Mesodermal cell (in vitro differentiated cells): Measurements from ENCODE around the gene OSM. TPM values are rescaled to one million over a fixed set of nuclear protein-coding genes. Genes with fewer than 3 reads are reported as not detected.

Experiments
- H3K27ac ChIP-seq: 2 replicates; pipeline ENCODE4 v1.7.0; 2013; ENCODE audit warnings: mild to moderate bottlenecking, low read depth, low read length, moderate library complexity; ENCODE audit not compliant: severe bottlenecking
- H3K36me3 ChIP-seq: 2 replicates; pipeline ENCODE4 v1.7.1; 2013; ENCODE audit warnings: mild to moderate bottlenecking, low read length, moderate library complexity; ENCODE audit not compliant: control insufficient read depth, insufficient read depth
- H3K4me1 ChIP-seq: one replicate; pipeline ENCODE4 v1.7.1; 2013; ENCODE audit warnings: mild to moderate bottlenecking, low read length; ENCODE audit not compliant: insufficient read depth, control insufficient read depth, poor library complexity, severe bottlenecking
- H3K4me3 ChIP-seq: 2 replicates; pipeline ENCODE4 v1.7.0; 2013; ENCODE audit warnings: low read length, control low read depth, mild to moderate bottlenecking; ENCODE audit not compliant: insufficient read depth, poor library complexity, severe bottlenecking; ENCODE audit errors: extremely low read depth
- H3K9me3 ChIP-seq: 2 replicates; pipeline ENCODE4 v1.7.1; 2013; ENCODE audit warnings: mild to moderate bottlenecking, low read length, moderate library complexity; ENCODE audit not compliant: control insufficient read depth
- WGBS, 2 experiments: methylation state at CpG; one replicate each; pipeline ENCODE4 v1.1.5; 2013; ENCODE audit warnings: missing lambda C conversion rate in 2 of 2; ENCODE audit not compliant: insufficient coverage in 2 of 2; 5-methylcytosine and 5-hydroxymethylcytosine counted together
- polyA plus RNA-seq, 2 experiments: library from polyadenylated mRNA; stranded (reverse); fragments of 50-300 nt; gene quantifications; one replicate each; pipeline ENCODE4 v1.2.3, GENCODE V29; 2013

Gene OSM
- polyA plus RNA-seq (2013, experiment 1 of 2): not detected
- polyA plus RNA-seq (2013, experiment 2 of 2): not detected

DNA sequence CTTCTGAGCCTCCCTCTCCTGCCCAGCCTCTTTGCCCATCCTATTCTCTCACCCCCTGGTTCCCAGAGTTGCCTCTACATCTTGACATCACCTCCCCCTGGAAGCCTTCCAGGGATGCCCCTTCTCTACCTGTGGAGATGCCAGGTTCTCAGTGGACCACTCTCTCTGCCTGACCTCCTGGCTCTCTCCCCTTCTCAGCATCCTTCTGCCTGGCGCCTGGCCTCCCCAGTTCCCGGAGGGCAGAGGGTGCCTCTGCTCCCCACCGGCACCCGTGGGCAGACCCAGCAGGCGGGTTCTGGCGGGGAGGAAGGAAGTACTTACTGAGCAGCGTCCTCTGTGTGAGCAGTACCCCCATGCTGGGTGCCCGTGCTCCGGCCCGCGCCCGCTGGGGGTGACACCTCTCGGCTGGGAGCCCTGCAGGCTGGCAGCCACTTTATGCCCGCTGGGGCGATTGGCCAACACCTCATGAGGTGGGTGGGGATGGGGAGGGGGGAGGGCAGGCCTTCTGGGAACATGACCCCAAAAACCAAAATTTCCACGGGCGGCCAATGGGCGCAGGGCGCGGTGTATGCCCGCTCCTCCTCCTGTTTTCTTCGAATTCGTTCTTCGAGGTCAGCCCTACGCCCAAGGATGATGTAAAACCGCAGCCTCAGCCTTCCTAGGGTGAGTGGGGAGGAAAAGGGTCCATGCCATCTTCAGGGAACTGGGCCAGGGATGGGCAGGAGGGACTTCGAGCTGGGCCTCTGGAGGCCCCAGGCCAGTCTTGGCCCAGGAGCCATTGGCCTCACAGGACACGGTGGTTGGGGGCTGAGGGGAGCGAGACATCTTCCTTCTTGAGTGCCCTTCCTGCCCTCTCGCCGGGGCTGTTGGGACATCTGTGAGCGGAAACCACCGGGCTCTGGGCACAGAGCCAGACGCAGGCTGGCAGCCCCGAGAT is at the start of gene OSM:
TSS of gene OSM (minus strand) at position 407 of the 937 bp plus-strand sequence. CDS start at position 355, 52 bp downstream.
- 93 to 95% methylated on average over 26 to 34 of the region's 35 CpGs for WGBS, 2 experiments
- Histone ChIP-seq H3K36me3 (no peaks in the 10 kb centered on the region), H3K9me3 (no peaks in the 10 kb centered on the region), H3K4me1 (peaks cover 4% of the 10 kb centered on the region), H3K27ac (no peak within 1 kb of the TSS), H3K4me3 (no peak within 1 kb of the TSS)

DNA sequence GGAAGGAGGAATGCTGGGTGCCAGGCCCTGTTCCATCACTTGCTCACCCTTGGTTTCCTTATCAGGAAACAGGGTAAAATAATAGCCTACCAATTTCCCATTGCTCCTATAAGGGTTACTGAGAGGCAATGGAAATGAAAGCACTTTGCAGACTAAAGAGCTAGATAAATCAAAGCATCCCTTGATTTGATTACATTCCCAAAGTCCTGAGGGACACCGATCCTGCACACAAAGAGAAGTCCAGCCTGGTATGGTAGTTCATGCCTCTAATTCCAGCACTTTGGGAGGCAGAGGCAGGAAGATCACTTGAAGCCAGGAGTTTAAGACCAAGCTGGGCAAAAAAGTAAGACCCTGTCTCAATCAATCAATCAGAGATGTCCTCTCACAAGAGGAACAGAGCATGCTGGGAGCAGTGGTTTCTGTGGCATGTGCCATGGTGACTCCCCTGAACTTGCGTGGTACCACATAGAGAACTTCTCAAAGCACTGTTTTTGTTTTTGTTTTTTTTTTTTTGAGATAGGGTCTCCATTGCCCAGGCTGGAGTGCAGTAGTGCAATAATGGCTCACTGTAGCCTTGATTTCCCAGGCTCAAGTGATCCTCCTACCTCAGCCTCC is 49.4 kb upstream of the OSM start:
- WGBS, 2 experiments: 100% methylated on average over 1 to 2 of the region's 2 CpGs
- Histone ChIP-seq H3K4me3 (no peak overlapping the region), H3K36me3 (peaks cover 14% of the 10 kb centered on the region), H3K27ac (no peak overlapping the region), H3K4me1 (peaks cover 32% of the 10 kb centered on the region), H3K9me3 (no peaks in the 10 kb centered on the region)

DNA sequence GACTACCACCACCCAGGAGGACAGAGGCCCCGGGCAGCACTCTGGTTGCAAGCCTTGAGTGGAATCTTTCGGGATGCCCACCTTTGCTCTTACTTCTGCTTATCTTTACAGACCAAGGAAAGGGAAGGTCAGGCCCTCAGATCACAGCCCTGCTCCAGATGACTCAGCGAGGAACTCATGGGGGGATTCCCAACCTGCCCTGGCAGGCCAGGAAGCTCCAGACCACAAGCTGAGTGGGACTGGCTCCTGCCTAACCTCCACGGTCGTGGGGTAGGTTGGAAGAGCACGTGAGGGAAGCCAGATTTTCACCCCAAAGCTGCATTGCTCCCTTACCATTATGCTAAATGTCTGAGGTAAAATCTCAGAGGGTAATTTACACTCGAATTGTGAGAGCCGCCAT is 48.3 kb upstream of the OSM start:
- H3K27ac ChIP-seq: no peak overlapping the region
- 74 to 80% methylated on average over 5 to 8 of the region's 8 CpGs for whole genome bisulfite sequencing, 2 experiments
- peaks cover 8% of the 10 kb centered on the region for H3K36me3 ChIP-seq
- no peak overlapping the region for H3K4me3 ChIP-seq
- H3K4me1 ChIP-seq: peaks cover 34% of the 10 kb centered on the region
- no peaks in the 10 kb centered on the region for H3K9me3 ChIP-seq

DNA sequence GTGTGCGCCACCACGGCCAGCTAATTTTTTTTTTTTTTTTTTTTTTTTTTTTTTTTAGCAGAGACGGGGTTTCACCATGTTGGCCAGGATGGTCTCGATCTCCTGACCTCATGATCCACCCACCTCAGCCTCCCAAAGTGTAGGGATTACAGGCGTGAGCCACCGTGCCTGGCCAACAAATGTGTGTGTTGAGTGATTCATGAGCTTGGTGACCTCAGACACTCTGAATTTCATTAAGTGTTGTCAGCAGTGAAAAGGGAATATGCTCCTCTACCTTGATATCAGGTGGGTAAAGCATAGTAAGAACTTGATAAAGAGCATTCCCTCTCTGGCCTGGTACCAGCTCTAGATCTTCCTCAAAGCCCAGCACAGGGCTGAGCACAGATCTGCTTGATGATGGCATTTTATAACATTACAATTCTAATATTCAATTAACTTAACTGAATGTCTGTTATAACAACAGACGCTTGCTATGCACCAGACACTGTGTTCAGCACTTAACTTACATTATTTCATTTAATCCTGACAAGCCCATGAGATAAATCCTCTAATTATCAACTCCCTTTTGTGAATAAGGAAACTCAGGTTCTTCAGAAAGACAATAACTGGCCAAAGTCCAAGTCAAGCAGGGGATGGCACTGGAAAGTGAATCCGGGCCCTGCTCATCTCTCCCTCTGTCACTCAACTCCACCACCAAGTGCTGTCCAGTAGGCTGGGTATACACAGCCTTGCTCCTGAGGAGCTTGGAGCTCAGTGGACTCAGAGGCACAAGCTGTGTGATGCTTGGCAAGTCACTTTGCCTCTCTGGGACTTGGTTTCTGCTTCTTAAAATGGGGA is 47.1 kb upstream of the OSM start:
- Histone ChIP-seq H3K36me3 (peaks cover 4% of the 10 kb centered on the region), H3K4me1 (peaks cover 34% of the 10 kb centered on the region), H3K27ac (no peak overlapping the region), H3K4me3 (no peak overlapping the region), H3K9me3 (no peaks in the 10 kb centered on the region)
- 87 to 96% methylated on average over 3 to 5 of the region's 8 CpGs for WGBS, 2 experiments

DNA sequence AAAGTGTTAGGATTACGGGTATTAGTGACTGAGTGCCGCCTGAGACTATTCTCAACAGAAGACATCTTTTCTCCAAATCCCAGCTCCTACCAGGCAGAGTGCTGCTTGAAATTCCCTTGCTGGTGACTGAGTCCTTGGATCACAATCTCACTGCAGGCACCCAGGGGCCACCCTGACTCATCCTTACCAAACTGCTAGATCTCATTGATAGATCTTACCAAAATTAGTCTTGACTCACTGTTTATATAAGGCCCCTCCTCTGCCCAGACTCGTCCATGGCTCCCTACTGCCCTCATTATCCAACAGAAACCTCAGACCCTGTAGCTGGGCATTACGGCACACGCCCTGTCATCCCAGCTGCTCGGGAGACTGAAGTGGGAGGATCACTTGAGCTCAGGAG is 45.4 kb upstream of the OSM start:
- no peaks in the 10 kb centered on the region for H3K9me3 ChIP-seq
- H3K4me1 ChIP-seq: peaks cover 34% of the 10 kb centered on the region
- peak overlapping the region; percentile 29 for H3K27ac ChIP-seq

DNA sequence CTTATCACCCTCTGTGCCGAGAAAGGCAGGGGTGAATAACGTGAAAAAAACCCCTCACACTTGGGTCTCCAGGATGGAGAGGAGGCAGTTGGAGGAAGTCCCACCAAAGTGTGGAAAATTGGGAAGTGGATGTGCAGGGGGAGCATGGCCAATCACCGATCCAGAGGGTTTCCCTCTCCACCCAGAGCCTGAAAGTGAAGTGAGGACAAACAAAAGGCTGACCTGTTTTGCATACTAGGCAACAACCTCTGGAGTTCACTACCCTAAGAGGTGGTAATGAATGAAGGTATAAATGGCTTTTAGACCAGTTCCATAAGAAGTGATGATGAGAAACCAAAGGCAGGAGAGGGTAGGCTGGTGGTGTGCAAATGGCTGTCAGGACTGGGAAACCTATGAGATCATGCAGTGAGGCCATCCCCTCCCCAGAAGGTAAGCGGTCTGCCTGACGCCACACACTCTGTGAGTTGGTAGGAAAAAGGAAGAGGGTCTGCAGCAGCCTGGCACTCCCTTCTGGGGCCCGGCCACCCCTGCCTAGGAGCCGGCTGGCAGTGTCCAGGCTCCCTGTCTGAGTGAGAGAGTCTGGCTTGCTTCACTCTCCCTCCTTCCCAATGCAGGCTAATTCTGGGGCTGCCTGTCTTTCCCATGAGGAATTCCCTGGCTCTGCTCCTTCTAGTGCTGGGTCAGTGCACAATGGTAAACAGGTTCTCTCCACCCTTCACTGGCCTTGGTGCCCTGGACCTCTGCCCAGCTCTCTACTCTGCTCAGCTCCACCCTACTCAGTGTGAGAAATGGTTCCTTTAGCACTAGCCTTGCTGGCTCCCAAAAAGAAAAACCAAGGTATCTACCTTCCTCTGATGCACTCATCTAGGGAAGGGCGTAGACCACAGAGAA is 44.5 kb upstream of the OSM start:
- H3K4me3 ChIP-seq: no peak overlapping the region
- H3K9me3 ChIP-seq: no peaks in the 10 kb centered on the region
- peaks cover 2% of the 10 kb centered on the region for H3K36me3 ChIP-seq
- WGBS, 2 experiments: 85 to 92% methylated on average over 2 to 5 of the region's 8 CpGs
- H3K4me1 ChIP-seq: peaks cover 33% of the 10 kb centered on the region
- peak overlapping the region; percentile 29 for H3K27ac ChIP-seq

More for the DNA sequence above, 45.4 kb upstream of the OSM start:
- no peak overlapping the region for H3K4me3 ChIP-seq
- 94 to 100% methylated on average over 1 to 6 of the region's 6 CpGs for WGBS, 2 experiments
- peaks cover 4% of the 10 kb centered on the region for H3K36me3 ChIP-seq

DNA sequence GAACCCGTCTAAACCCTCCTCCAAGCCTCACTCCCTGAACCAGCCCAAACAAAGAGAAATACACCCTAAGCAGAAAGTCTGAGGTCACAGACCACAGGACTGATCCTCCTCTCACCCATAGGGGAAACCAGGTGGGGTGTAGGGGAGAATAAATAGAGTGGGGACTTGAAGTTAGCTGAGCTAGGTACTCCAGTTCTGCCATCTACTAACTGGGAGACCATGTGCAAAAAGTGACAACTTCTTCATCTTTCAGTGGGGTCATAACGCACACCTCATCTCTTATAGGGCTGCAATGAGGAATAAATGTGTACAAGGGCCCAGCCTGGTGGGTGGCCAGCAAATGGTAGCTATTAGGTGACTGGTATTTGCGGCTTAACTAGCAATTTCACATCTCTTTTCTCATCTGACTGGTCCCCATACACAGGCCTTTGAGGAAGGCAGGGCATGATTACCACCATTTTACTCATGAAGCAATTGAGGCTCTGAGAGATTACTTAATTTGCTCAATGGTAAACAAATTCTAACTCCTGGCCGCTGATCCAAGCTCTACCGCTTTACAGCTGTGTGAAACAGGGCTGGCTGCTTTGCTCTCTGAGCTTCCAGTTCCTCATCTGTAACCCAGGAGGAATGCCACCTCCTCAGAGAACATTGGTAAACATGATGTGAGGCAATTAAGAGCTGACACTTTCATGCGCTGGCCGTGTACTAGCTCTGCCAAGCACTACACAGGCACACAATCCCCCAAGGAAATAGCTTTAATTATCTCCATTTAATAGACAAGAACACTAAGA is 43.5 kb upstream of the OSM start:
- WGBS, 2 experiments: 87 to 90% methylated on average over 3 to 6 of the region's 7 CpGs
- H3K4me1 ChIP-seq: peaks cover 37% of the 10 kb centered on the region

DNA sequence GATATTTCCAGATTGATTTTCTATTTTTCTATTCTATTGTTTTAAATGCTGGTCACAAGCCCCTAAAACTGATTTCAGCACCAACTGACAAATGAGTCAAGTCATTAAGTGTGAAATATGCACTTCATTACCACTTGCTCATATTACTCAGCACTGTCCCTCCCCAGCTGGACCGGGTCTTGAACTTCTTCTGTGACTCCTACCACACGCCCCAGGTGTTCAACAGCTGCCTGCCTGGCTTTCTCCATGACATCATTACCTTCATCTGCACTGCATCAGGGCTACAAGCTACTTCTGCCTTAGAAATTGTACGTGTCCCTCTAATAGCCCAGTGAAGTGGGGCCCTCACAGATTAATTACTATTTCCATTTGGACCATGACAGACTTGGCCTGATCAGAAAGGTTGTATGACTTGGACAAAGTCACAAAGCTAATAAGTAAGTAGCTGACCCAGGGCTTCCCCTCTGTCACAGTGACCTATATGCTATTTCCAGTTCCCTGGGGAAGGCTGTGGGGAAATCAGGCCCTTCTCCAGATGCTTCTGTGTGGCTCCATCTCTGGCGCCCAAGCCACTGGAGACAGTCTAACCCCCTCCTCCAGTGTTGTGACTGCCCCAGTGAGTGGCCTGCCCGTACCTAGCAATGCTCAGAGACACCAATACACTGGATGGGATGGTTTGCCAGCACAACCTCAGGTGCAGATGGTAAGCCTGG is 42.0 kb upstream of the OSM start:
- Histone ChIP-seq H3K4me1 (peaks cover 28% of the 10 kb centered on the region), H3K27ac (no peak overlapping the region), H3K9me3 (no peaks in the 10 kb centered on the region), H3K4me3 (no peak overlapping the region), H3K36me3 (peaks cover 4% of the 10 kb centered on the region)
- WGBS, 2 experiments: 85 to 95% methylated on average over 4 to 5 of the region's 5 CpGs

More for the DNA sequence above, 43.5 kb upstream of the OSM start:
- Histone ChIP-seq H3K4me3 (no peak overlapping the region), H3K36me3 (no peaks in the 10 kb centered on the region), H3K9me3 (no peaks in the 10 kb centered on the region), H3K27ac (no peak overlapping the region)

DNA sequence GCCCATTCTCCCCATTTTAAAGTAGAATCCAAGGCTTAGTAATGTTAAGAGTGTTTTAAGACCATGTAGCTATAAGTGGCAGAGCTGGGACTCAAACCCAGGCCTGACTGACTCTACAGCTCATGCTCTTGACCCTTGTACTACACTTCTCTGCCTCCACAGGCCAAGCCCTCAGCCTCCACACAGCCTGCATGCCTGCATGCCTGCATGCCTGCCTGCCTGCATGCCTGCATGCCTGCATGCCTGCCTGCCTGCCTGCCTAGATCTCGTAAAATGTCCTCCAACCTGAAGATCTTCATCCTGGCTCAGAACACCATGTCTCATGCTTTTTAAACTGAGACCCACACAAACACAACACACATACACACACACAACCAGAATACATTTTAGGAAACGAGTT is 41.4 kb upstream of the OSM start:
- no peak overlapping the region for H3K27ac ChIP-seq
- H3K4me3 ChIP-seq: no peak overlapping the region
- no peaks in the 10 kb centered on the region for H3K9me3 ChIP-seq
- WGBS, 2 experiments: 89 to 100% methylated on average over 1 to 2 of the region's 2 CpGs
- H3K36me3 ChIP-seq: peaks cover 9% of the 10 kb centered on the region
- peaks cover 28% of the 10 kb centered on the region for H3K4me1 ChIP-seq
